COLO829 (cell line): Measurements from ENCODE around the gene CELSR2.
"Not testable (repeated sequence)": the region's sequence is repeated elsewhere in the genome, so short reads cannot be mapped to it uniquely, and the experiment has no call there.

ENCODE experiments used
- DNase-seq: peaks from one replicate; pipeline ENCODE4 v3.0.0; 2012; ENCODE audit warnings: low spot score

CELSR2 gene

DNA sequence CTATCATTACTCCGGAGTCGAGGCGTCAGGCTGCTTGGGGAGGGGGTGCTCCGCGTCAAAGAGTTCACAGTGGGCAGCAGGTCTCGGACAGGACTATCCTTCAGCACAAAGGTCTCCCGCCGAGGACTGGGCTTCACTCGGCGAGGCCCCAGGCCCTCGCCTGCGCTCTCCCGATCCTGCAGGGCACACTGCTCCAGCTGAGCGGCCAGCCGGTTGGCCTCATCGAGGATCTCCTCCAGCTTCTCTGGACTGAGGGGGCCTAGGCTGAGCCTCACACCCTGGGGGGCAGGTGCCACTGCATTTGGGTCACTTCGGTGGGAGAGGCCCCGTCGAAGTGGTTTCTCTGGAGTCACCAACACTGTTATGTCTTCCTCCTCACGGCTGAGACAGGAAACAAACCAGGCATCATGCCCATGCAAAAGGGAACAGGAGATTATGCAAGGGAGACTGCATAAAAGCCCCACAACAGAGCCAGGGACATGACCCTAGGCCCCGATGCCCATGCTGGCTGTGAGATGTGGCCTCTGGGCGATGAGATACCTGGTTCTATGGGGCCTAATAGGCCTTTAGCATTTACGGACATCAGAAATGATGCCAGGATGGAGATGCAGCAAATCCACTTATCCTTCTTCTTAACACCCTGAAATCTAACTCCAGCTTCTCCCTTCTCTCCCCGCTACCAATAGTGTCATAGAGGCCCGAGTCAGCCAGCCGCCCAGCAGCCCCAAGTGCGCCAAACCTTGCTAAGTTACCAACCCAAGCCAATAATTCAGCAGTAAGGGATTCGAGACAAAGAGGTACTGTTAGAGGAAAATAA, 32.5 kb downstream of the CELSR2 start:
- no peak for DNase-seq

DNA sequence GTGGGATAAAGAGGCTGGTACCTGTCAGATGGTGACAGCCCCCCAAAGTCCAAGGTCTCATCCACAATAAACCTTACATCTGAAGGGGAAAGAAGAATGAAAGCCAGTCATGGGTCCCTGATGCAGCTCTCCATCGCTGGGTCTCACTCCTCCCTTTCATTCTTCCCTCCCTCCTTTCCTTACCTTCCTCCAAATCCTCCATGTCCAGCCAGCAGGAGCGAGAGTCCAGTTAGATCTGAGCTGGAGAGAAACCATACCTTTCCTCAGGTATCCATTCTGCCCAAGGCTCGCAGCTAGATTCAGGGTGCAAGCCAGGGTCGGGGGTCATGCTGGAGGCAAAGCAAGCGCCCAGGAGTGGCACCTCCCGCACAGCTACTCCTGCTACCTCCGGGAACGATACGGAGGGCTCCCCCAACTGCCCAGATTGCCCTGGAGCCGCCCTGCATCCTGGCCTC, 33.2 kb downstream of the CELSR2 start:
- no peak for DNase-seq

DNA sequence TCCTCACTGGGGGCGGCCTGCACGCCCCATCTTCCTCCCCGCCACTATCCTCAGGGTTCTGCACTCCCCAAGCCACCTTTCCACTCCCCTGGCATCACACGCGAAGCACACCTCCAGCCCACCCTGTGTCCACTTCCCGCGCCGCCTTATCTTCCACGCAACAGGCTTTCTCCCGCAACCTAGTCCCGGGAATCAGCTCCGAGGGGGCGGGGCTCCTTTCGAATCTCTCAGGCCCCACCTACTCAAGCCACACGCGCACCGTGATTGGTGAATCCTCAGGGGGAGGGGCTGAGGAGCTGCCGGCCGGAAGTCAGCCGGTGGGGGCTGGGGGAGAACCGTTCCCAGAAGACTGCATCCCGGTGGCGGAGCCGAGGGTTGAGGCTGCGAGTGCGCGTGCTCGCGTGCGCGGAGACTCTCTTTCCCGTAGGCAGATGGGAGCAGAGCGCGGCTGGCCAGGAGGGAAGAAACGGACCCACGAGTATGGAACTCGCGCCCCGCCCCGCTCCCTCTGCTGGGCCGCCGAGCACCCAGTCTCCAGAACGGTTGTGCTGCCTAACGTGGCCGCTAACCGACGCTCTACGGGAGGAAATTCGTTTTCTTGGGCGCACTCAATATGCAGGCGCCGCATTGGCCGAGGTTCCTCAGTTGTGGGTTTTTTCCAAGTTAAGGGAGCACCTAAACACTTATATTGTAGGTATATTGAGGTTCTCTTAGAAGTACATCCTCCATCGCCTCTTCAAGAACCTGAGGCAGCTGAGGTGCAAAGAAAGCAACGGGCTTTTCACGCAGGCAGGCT, 33.8 kb downstream of the CELSR2 start, which contains the start of gene PSRC1:
TSS of gene PSRC1 (minus strand) at position 194 of the 796 bp plus-strand sequence.
- peak; percentile 86 for DNase-seq

DNA sequence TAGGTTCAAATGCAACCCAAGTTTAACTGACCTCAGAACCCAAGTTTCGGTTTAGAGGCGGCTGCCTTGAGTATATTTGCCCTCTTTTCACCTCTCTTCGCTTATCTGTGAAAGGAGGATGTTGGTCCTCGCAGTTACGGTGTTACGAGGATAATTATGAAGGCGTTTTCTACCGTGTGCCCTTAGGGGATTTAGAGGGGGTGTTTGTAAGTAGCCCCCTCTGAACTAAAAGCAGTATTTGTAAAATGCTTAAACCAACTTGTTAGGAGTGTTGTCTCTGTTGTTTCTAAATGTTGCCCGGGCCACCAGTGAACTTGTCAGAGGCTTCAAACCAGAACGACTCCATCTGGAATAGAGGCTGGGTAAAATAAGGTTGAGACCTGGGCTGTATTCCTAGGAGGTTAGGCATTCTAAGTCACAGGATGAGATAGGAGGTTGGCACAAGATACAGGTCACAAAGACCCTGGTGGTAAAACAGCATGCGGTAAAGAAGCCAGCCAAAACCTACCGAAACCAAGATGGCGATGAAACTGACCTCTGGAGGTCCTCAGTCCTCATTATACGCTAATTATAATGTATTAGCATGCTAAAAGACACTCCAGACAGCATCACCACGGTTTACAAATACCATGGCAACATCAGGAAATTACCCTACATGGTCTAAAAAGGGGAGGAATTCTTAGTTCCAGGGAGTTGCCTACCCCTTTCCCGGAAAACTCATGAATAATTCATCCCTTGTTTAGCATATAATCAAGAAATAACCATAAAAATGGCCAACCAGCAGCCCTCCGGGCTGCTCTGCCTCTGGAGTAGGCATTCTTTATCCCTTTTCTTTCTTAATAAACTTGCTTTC, 34.6 kb downstream of the CELSR2 start:
- no peak for DNase-seq

DNA sequence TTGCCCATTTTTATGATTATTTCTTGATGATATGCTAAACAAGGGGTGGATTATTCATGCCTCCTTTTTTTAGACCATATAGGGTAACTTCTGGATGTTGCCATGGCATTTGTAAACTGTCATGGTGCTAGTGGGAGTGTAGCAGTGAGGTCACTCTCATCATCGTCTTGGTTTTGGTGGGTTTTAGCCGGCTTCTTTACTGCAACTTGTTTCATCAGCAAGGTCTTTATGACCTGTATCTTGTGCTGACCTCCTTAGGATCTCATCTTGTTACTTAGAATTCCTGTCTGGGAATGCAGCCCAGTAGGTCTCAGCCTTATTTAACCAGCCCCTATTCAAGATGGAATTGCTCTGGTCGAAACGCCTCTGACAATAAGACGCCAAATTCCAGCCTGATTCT, 37.4 kb downstream of the CELSR2 start:
- not testable (repeated sequence) for DNase-seq

DNA sequence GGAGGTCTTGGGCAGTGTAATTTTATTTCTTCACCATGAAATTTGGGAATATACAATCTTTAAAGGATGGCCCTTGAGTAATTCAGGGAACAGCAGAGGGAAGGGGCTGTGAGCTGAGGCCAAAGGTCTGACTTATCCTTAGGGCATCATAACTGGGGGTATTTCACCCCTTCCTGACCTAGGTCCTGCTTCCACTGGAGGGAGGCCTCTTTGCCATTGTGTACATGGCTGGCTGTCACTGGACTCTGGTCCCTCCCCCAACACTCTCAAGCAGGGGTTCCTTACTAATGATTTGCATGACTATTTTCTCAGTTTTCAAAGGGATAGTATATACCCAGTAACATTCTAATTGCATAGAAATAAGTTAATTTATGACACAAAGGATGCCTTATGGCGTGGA, 40.8 kb downstream of the CELSR2 start:
- DNase-seq = no peak

DNA sequence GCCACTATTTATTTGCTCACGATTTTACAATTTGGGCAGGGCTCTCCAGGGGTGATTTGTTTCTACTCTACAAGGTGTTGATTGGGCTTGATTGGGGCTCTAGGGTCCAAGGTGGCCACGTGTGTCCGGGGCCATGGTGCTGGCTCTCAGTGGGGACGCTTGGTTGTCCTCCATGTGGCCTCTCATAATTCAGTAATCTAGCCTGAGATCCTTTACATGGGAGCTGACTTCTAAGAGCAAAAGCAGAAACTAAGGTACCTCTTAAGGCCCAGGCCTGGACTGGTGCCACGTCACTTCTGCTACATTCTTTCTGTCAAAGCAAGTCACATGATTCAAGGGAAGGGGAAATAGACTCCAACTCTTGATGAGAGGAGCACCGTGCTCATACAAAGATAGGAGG, 41.7 kb downstream of the CELSR2 start:
- DNase-seq = no peak

DNA sequence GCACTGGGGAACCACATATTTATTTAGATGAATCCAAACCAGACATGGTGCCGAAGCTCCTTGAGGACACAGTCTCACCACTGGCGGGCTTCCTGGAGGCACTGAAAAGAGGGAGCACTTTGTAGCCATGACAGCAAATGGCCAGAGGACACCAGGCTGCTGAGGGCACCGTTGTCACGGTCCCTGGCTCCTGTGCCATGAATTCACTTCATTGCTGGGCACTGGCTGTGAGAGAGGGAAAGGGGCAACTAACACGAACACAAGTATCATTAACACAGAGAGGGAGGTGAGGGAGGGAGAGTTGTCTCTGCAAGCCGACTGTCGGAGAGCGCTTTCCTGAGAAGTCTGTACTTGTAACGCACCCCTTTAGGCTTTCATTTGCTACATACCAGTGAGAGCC, 43.0 kb downstream of the CELSR2 start:
- DNase-seq = no peak

DNA sequence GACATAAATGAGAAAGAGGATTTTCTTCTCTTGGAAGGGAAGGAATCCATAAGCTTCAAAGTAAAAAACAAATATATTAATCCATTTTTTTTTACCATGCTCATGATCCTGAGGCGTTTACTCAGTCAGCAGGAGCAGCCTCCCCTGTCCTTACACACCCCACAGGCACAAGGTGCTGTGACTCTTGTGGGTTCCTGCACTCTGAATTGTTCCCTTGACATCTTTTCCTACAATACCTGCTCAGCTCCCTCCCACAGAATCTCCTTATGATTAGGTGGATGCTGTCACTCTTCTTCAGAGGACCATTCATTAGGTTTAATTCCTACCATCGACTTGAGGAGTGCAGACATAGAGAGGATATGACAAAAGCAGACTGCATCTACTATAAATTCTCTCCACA, 43.7 kb downstream of the CELSR2 start:
- no peak for DNase-seq

DNA sequence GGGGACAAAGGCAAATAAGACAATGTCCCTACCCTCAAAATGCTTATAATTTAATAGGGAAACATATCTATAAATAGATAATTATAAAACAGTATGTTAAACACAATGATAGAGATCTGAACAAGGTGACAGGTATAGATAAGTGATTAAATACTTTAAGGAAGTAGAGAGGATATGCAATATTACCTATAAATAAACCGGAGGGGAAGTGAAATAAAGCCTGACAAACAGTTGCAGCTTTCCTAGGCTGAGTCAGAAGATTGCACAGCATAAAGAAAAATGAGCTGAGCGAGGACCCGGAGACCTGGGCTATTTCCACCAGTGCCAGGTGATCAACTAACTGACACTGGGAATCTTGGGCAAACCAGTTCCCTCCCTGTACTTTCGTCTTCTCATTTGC, 45.1 kb downstream of the CELSR2 start:
- DNase-seq = no peak

DNA sequence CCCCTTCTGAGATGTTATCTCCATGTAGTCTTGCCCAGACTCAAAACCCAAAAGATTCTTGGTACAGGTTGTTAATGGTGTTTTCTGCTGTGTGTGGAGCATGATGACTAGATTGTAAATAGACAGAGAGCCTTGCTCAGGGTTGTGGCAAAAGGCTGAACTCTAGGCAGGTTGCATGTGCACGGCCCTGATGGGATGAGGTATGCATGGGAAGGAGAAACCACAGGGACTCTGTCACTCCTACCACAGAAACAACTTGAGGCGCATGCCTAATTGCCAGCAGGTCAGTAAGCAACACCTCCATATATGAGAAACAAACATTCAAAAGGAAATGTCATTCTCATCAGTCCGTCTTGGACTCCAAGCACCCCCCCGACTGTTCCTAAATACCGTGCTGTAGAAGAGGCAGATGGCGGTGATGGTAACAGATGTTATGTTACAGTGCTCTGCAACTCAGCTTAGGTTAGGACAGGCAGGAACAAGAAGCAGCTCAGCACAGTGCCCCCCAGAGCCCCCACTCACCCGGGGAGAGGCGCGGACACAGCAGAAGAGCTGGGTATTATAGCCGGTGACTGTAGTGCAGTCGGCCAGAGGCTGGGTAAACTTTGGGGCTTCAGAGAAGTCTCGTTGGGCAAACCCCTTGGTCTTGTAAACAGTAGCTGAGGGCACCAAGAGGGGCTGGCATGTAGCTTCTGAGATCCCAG, 46.5 kb downstream of the CELSR2 start:
- no peak for DNase-seq

DNA sequence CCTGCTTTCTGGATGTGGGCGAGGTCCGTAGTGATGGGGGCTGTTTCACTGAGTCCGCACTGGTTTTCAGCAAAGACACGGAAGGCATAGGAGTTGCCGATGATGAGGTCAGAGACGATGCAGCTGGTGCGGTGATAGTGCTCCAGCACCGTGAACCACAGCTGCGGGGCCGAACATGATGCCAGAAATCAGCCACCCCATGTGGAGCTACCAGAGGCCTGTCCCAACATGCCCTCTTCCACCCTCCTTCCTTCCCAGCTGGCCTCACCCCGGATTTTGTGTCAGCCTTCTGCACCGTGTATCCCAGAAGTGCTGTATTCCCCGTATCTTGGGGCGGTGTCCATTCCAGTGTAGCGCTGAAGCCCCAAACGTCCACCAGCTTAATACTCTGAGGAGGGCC, 47.4 kb downstream of the CELSR2 start:
- DNase-seq = no peak

DNA sequence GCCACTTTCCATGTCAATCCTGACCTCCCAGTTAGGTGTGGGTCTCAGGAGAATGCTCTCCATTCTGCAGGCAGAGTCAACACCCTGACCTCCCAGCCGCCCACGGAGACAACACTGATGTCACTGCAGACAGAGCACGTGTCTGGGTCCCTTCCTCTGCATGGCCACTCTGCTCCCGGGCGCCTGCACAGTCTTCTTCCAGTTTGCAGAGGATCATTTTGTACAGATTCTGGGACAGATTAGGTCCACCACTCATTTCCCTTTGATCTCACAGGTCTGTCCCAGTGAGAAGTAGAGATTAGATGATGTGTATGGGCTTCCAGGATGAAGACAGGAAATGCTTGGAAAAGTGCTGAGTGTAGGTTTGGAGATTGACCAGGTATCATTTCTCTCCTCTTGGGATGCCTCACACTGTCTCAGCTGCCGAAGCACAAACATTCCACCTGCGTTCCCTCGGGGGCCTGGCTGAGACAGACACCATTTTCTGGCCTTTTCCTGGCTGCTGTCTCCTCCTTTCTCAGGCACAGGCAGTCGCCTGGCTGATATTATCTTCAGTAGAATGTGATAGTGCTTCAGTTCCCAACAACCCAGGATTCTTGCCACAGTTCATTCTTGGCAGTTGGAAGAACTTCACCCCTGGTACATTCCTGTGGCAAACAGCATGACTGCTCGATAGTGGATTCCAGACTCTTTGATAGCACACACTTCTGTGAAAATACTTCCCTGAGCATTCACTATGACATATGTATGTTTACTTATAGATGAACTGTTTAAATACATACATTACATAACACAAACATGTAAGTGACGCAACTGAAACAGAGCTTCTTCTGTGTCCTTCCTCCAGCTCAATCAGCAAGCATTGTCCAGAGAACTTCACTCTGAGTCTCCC, 49.6 kb downstream of the CELSR2 start:
- peak; percentile 32 for DNase-seq

DNA sequence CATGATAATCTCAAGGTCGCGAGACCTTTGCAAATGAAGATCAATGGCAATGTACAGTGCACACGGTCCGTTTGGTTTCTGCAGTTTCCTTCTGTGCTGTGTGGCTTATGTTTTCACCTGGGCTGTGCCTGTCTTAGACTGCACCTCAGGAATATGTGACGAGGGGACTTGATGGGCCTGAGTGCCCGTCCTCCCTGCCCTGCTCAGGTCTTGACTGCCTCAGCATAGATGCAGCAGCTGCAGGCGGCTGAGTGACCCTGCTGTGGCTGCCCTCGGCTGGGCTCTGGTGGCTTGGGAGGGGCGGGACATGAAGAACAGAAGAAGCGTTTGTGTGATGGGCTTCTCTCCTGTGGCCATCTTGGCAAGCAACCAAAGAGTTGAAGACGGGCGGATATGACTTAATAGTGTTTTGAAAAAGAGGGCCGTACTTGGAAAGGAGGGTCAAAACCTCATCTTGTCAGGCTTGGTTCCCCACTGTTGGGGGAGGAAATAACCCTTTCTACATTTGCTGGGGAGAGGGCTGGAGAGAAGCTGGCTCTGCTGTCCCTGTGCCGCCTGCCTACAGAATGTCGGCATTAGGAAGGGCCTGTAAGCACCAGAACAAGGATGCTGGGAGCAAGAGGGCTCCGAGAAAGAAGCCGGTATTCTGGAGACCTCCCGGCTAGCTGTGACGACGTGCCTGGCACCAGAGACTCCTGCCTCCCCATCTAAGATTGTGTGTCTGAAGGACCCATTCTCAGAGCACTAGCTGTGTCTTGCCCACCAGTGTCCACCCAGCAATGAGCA, 50.4 kb downstream of the CELSR2 start:
- DNase-seq = peak; percentile 94

DNA sequence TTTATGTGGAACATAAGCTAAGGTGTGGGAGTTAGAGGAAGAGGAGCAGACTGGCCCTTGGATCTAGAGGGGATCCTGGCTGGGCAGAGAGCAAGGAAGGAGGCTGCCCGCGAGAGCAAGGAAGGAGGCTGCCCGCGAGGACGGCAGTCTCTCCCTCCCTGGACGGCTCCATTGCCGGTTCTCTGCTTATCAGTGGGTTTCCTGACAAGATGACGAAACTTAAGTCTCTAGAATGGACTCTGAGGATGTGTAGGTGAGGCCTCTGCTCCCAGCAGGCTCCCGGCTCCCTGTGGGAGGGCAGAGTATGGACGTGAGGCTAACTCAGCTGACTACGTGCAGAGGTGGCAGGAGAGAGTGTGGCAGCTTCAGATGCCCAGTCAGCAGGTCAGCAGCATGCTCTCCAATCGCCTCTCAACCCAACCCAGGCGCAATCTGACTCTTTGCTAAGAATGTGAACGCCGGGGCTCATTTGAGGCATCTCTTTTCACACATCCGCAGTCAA, 51.4 kb downstream of the CELSR2 start:
- no peak for DNase-seq

DNA sequence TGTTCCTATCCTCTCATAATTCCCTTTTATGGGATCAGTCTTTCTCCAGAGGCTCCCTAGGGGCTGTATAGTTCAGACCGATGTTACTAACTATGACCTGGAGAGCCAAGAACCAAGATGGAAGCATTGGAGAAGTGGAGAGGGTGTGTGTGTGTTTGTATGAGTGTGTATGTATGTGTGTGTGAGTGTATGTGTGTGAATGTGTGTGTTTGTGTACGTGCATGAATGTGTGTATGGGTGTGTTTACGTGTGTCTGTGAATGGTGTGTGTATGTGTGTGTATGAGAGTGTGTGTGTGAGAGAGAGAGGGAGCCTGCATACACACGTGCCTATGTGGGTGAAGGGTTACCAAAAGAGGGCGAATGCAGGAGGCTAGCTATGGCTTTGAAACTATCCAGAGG, 52.5 kb downstream of the CELSR2 start:
- no peak for DNase-seq

DNA sequence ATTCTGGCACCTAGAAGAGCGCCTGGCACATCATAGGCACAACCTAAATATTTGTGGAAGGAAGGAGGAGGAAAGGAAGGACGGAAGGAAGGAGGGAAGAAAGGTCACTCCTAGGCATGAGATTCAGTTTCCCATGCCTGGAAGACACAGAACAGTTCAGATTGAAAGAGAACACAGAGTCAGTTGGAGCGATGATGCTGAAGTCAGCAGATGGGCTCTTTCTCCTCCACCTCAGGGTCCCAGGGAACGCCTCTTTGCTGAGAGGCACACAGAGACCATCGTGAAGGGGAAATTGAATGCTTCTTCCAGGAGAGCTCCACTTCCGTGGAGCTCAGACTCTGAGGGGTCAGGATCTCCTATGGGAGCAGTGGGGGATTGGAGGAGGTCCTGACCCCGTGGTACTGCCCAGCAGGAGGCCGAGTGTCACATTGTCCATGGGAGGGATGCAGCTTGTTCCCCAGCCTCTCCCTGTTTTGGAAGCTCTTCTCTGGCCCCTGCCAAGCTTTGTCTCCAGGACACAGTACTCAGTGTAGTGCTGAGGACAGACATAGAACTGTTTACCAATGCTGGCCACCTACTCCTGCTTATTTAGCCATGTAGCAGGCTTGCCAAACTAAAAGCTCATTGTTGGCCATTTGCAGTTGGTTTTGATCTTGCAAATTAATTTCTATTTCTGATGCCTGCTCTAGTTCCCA, 55.0 kb downstream of the CELSR2 start:
- DNase-seq = peak; percentile 17

DNA sequence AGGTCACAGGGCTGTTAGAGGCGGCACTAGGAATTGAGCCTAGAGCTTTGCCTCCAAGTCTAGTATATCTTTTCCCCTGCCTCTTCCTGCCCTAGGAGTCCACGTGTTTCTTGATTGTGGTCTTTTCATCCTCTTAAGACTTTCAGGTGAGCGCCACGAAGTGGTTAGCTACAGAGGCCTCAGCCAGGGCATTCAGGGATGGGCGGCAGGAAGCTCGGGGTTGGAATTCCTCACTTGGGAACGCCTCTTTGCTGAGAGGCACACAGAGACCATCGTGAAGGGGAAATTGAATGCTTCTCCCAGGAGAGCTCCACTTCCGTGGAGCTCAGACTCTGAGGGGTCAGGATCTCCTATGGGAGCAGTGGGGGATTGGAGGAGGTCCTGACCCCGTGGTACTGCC, 56.7 kb downstream of the CELSR2 start:
- not testable (repeated sequence) for DNase-seq

DNA sequence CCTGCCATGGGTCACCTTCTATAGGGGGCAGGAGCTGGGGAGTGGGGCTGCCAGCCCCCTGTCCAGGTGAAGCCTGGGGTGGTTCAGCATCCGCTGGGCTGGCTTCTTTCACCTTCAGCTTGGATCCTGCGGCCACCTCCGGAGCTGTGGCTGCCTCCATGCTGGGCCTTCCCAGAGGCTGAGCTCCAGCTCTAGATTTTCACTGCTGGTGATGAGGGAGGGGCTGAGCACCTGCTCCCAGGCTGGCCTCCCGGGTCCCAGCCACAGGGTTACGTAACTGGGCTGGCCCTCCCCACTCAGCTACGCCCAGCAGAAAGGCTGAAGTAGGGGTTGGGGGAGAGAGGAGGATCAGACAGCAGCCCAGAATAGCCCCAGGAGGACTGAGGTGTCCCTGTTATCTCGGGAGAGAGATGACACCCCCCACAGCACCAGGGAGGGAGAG, 57.5 kb downstream of the CELSR2 start, which contains the start of gene MYBPHL:
TSS of gene MYBPHL (minus strand) at position 180 of the 442 bp plus-strand sequence. CDS start at position 160, 20 bp downstream.
- DNase-seq = no peak
